NB4 (cell line): ENCODE data around the gene TNS1.
A peak's percentile ranks its signal among the peaks of the same experiment; 100 is the strongest.

Source experiments
- DNase-seq: peaks from one replicate; pipeline ENCODE4 v3.0.0; 2010; ENCODE audit warnings: low read depth
- H3K4me3 ChIP-seq: one replicate; pipeline ENCODE4 v1.5.1; 2011; ENCODE audit warnings: mild to moderate bottlenecking, low read depth, low read length, moderate library complexity
- CTCF ChIP-seq: IDR thresholded peaks from one replicate; pipeline ENCODE4 v1.5.1; 2012; ENCODE audit warnings: low read depth, low read length
- MYC ChIP-seq: IDR thresholded peaks from 2 replicates; pipeline ENCODE4 v1.6.1; 2011; ENCODE audit warnings: low read depth, low read length
- POLR2A ChIP-seq: IDR thresholded peaks from 2 replicates; pipeline ENCODE4 v1.6.1; 2011; ENCODE audit warnings: mild to moderate bottlenecking; ENCODE audit not compliant: insufficient read length; ENCODE audit errors: extremely low read depth
- TF ChIP-seq, protein P1 (sequence below): IDR thresholded peaks from 2 replicates; pipeline ENCODE4 v1.6.1; 2011; ENCODE audit warnings: low read depth, low read length

TNS1 gene

GRCh38 chr2:217911283-217912097 is 91.3 kb downstream of the TNS1 start:
- no peak overlapping the region for H3K4me3 ChIP-seq
- TF ChIP-seq MYC: no peak
- no peak for TF ChIP-seq CTCF
- TF ChIP-seq POLR2A: no peak
- TF ChIP-seq, protein P1, sequence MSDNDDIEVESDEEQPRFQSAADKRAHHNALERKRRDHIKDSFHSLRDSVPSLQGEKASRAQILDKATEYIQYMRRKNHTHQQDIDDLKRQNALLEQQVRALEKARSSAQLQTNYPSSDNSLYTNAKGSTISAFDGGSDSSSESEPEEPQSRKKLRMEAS: no peak
- peak; percentile 38 for DNase-seq

DNA sequence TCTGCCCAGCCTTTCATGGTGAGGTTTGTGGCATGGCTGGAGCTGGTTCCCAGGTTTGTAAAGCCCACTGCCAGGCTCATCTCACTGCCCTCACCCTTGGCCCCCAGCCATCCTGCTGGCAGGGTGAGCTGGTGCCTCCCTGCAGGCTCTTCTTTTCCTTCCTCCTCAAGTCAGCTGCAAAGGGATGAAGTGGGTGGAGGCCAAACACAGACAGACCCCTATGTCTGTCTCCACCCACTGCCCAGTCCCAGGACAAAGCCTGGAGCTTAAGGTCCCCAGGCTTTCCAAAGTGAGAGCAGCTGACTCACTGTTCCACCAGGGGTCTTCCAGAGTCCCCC is 92.0 kb downstream of the TNS1 start:
- TF ChIP-seq POLR2A (no peak), CTCF (no peak), MYC (no peak)
- TF ChIP-seq, protein P1: no peak
- DNase-seq: no peak
- H3K4me3 ChIP-seq: no peak overlapping the region

DNA sequence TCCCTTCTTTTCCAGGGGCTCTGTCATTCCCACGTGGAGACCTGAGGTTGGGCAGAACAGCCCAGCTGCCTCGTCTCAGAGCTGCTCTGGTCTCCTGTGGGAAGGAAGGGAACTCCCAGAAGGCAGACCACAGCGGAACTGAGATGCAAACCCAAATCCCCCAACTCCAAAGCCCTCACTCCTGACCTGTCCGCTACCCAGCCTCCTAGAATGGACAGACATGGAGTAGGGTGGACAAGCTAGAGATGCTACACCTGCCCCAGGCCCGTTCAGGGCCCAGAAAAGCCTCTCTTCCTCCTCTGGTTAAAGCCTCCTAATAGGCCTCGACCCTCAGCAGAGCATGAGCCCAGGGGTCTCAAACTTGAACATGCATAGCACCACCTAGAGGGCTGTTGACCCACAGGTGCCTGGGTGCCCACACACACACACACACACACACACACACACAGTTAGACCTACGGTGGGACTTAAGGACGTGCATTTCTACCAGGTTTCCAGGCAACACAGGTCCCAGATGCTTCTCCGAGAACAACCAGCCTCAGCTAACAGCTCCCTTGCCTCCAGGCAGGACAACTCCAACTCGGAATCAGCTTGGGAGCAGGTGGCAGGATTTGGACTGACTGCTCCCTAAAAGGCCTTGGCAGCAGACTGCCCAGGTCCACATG is 93.5 kb downstream of the TNS1 start:
- no peak overlapping the region for H3K4me3 ChIP-seq
- DNase-seq: no peak
- TF ChIP-seq POLR2A (no peak), MYC (no peak), CTCF (no peak)
- TF ChIP-seq, protein P1: no peak

GRCh38 chr2:217908544-217908943 is 94.3 kb downstream of the TNS1 start:
- no peak for DNase-seq
- TF ChIP-seq, protein P1: no peak
- TF ChIP-seq MYC (no peak), CTCF (no peak), POLR2A (no peak)
- H3K4me3 ChIP-seq: no peak overlapping the region

DNA sequence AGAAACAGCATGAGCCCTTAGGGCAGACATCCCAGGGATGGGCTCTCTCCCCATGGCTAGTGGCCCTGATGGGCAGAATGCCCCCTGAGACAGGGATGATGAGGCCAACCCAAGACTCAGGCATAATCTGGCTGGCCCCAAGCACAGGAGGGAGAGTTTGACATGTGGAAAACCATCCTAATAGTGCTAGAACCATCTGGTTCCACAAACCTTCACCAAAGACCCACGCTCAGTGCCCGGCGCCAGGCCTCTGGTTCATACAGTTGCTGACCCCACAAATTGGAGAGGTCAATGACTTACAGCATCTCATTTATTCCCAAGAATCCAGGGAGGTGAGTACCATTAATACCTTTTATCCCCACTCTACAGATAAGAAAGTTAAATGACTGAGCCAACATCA is 95.5 kb downstream of the TNS1 start:
- DNase-seq: no peak
- TF ChIP-seq, protein P1: no peak
- TF ChIP-seq POLR2A (no peak), CTCF (no peak), MYC (no peak)
- H3K4me3 ChIP-seq: no peak overlapping the region
